ENCODE results near the gene NLGN2. TPM values are rescaled to one million over a fixed set of nuclear protein-coding genes. Genes with fewer than 3 reads are reported as not detected.

NLGN2 gene
- total RNA-seq, 1 donor from 2014 or later, result 30.3 TPM

DNA sequence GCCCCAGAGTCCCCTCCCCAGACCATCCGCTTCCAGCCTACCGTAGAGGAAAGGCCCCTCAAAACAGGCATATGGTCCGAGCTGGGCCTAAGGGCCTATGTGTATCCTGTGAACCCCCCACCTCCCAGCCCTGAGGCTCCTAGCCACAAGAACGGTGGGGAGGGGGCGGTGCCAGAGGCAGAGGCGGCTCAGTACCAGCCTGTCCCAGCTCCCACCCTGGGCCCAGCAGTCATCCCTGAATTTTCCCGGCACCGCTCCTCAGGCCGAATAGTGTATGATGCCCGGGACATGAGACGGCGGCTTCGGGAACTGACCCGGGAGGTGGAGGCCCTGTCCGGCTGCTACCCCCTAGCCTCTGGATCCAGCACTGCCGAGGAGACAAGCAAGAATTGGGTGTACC is 13.5 kb downstream of the NLGN2 start:
- H3K9me3 Mint-ChIP-seq (ENCODE audit: low read depth), result no peaks in the 10 kb centered on the region
- H3K27me3 Mint-ChIP-seq, result no peaks in the 10 kb centered on the region
- no peak for DNase-seq (ENCODE audit: low spot score, unreplicated experiment)
- TF ChIP-seq, protein P1, sequence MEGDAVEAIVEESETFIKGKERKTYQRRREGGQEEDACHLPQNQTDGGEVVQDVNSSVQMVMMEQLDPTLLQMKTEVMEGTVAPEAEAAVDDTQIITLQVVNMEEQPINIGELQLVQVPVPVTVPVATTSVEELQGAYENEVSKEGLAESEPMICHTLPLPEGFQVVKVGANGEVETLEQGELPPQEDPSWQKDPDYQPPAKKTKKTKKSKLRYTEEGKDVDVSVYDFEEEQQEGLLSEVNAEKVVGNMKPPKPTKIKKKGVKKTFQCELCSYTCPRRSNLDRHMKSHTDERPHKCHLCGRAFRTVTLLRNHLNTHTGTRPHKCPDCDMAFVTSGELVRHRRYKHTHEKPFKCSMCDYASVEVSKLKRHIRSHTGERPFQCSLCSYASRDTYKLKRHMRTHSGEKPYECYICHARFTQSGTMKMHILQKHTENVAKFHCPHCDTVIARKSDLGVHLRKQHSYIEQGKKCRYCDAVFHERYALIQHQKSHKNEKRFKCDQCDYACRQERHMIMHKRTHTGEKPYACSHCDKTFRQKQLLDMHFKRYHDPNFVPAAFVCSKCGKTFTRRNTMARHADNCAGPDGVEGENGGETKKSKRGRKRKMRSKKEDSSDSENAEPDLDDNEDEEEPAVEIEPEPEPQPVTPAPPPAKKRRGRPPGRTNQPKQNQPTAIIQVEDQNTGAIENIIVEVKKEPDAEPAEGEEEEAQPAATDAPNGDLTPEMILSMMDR (IDR thresholded peaks at IDR 0.05; ENCODE audit: unreplicated experiment), result no peak
- no peak overlapping the region for H3K27ac Mint-ChIP-seq
- no peaks in the 10 kb centered on the region for H3K36me3 Mint-ChIP-seq (ENCODE audit: insufficient read depth)
- no peak overlapping the region for H3K4me3 Mint-ChIP-seq (ENCODE audit: low read depth)
- H3K4me1 Mint-ChIP-seq (ENCODE audit: low read depth), result peaks cover 7% of the 10 kb centered on the region

DNA sequence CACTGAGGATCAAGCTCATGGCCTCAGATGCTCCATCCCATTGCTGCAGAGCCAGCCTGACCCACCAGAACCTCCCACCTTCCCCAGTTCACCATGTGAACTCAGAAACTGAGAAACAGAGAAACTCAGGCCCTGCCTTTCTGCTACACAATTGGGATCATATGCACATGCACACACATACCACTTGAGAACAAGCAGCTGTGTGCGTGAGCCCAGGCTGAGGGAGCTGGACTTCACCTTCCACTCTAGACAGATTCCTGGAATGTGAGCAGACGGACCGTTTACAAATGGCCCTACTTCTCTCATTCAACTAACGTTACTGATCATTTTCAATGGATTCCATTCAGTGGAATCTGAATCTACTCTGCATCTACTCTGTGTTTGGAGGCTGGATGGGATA is 16.0 kb downstream of the NLGN2 start:
- DNase-seq (ENCODE audit: low spot score, unreplicated experiment), result no peak
- TF ChIP-seq, protein P1 (IDR thresholded peaks at IDR 0.05; ENCODE audit: unreplicated experiment), result no peak
- Mint-ChIP-seq H3K4me1 (ENCODE audit: low read depth) (peaks cover 7% of the 10 kb centered on the region), H3K27ac (peak overlapping the region; percentile 67), H3K4me3 (ENCODE audit: low read depth) (no peak overlapping the region), H3K27me3 (no peaks in the 10 kb centered on the region), H3K36me3 (ENCODE audit: insufficient read depth) (no peaks in the 10 kb centered on the region), H3K9me3 (ENCODE audit: low read depth) (no peaks in the 10 kb centered on the region)

DNA sequence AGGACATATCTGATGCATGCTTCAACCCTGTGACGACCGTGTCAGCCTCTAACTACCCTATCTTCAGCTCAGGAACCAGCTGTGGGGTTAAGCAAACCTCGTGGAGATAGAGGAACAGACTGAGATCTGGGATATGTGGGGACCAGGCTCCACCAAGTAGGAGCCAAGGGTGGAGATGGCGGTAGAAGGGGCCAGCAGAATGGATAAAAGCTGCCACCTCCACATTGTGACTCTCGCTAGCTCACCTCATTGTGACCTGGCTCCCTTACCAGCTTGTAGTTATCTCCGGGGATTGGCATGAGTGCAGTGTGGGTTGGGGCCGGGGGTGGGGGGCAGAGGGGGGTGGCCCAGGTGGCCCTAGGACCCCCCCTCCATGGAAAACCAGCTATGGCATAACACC is 17.7 kb downstream of the NLGN2 start, which contains the start of gene SPEM2:
Gene SPEM2, plus strand, starts transcription at position 301 of the 400 bp plus-strand sequence. Its CDS starts 73 bp downstream, at position 374.
- Mint-ChIP-seq H3K27ac (no peak within 1 kb of the TSS), H3K4me3 (ENCODE audit: low read depth) (no peak within 1 kb of the TSS), H3K27me3 (no peaks in the 10 kb centered on the region), H3K9me3 (ENCODE audit: low read depth) (no peaks in the 10 kb centered on the region), H3K36me3 (ENCODE audit: insufficient read depth) (no peaks in the 10 kb centered on the region), H3K4me1 (ENCODE audit: low read depth) (no peaks in the 10 kb centered on the region)
- DNase-seq (ENCODE audit: low spot score, unreplicated experiment), result no peak
- TF ChIP-seq, protein P1 (IDR thresholded peaks at IDR 0.05; ENCODE audit: unreplicated experiment), result no peak

DNA sequence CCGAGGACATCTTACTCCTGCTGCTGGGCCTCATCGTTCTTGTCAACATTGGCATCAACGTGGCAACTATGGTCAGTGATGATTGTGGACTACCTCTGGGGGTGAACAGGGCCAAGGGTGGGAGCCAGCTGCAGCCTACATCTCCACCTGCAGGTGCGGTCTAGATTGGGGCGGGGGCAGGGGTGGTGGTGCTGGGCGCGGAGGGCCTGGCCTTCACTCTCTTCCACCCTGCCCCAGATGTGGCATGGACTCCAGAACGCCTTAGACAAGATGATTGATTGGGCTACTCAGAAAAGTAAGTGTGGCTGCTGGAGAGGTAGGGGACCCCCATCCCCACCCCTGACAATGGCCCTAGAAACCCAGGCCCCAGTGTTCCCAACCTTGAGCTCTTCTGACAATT is 18.1 kb downstream of the NLGN2 start:
- no peak overlapping the region for H3K27ac Mint-ChIP-seq
- H3K9me3 Mint-ChIP-seq (ENCODE audit: low read depth), result no peaks in the 10 kb centered on the region
- no peaks in the 10 kb centered on the region for H3K36me3 Mint-ChIP-seq (ENCODE audit: insufficient read depth)
- no peak overlapping the region for H3K4me3 Mint-ChIP-seq (ENCODE audit: low read depth)
- TF ChIP-seq, protein P1 (IDR thresholded peaks at IDR 0.05; ENCODE audit: unreplicated experiment), result no peak
- DNase-seq (ENCODE audit: low spot score, unreplicated experiment), result no peak
- H3K27me3 Mint-ChIP-seq, result no peaks in the 10 kb centered on the region
- no peaks in the 10 kb centered on the region for H3K4me1 Mint-ChIP-seq (ENCODE audit: low read depth)

DNA sequence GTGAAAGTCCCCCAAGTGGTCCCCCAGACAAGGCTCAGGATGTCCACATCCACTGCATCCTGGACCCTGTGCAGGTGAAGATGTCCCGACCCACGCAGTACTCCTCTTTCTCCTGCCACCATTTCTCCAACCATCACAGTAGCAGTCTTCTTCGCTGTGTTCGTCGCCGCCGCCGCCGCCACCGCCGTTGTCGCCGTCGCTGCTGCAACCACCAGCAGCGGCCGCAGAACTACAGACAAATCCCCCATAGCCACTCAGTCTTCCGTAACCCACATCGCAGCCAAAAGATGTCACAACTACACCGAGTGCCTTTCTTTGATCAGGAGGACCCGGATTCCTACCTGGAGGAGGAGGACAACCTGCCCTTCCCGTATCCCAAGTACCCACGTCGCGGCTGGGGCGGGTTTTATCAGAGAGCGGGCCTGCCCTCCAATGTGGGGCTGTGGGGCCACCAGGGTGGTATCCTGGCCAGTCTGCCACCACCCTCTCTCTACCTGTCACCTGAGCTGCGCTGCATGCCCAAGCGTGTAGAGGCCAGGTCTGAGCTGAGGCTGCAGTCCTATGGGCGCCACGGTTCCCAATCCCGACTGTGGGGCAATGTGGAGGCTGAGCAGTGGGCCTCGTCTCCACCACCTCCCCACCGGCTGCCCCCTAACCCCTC is 18.7 kb downstream of the NLGN2 start:
- no peak for DNase-seq (ENCODE audit: low spot score, unreplicated experiment)
- no peak overlapping the region for H3K27ac Mint-ChIP-seq

More for the DNA sequence above, 18.7 kb downstream of the NLGN2 start:
- H3K4me1 Mint-ChIP-seq (ENCODE audit: low read depth), result no peaks in the 10 kb centered on the region
- no peaks in the 10 kb centered on the region for H3K27me3 Mint-ChIP-seq
- H3K36me3 Mint-ChIP-seq (ENCODE audit: insufficient read depth), result no peaks in the 10 kb centered on the region
- TF ChIP-seq, protein P1 (IDR thresholded peaks at IDR 0.05; ENCODE audit: unreplicated experiment), result no peak
- no peak overlapping the region for H3K4me3 Mint-ChIP-seq (ENCODE audit: low read depth)
- no peaks in the 10 kb centered on the region for H3K9me3 Mint-ChIP-seq (ENCODE audit: low read depth)
